B cell (primary cell): ENCODE data around the gene BTBD18.

Source experiments
- EZH2 ChIP-seq: IDR thresholded peaks from 2 replicates; pipeline ENCODE4 v1.6.1; 2012; ENCODE audit warnings: borderline replicate concordance, low read depth, mild to moderate bottlenecking, moderate library complexity, low read length; ENCODE audit not compliant: insufficient read depth, poor library complexity, severe bottlenecking
- TF ChIP-seq, protein P1 (sequence below): fragments of 200-600 bp; IDR thresholded peaks from one replicate; pipeline ENCODE4 v1.8.0; 2022; ENCODE audit warnings: antibody characterized with exemption, mild to moderate bottlenecking

DNA sequence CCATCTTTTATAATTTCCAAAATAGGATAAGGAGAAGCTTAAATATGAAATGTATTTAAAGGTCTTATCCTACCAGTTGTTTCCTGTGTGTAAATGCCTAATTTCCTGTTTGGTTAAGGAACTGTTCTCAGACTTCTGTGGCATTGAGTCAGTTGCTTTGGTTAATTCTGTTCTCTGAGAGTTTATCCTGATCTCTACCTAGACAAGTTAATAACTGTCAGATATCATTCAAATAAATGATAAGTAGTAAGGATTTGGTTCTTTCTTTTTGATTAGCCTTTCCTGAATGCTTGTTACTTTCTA, 49.5 kb upstream of the BTBD18 start:
- TF ChIP-seq, protein P1, sequence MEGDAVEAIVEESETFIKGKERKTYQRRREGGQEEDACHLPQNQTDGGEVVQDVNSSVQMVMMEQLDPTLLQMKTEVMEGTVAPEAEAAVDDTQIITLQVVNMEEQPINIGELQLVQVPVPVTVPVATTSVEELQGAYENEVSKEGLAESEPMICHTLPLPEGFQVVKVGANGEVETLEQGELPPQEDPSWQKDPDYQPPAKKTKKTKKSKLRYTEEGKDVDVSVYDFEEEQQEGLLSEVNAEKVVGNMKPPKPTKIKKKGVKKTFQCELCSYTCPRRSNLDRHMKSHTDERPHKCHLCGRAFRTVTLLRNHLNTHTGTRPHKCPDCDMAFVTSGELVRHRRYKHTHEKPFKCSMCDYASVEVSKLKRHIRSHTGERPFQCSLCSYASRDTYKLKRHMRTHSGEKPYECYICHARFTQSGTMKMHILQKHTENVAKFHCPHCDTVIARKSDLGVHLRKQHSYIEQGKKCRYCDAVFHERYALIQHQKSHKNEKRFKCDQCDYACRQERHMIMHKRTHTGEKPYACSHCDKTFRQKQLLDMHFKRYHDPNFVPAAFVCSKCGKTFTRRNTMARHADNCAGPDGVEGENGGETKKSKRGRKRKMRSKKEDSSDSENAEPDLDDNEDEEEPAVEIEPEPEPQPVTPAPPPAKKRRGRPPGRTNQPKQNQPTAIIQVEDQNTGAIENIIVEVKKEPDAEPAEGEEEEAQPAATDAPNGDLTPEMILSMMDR: no peak
- TF ChIP-seq EZH2: no peak
